ENCODE results near the gene MFSD12.

Gene MFSD12

DNA sequence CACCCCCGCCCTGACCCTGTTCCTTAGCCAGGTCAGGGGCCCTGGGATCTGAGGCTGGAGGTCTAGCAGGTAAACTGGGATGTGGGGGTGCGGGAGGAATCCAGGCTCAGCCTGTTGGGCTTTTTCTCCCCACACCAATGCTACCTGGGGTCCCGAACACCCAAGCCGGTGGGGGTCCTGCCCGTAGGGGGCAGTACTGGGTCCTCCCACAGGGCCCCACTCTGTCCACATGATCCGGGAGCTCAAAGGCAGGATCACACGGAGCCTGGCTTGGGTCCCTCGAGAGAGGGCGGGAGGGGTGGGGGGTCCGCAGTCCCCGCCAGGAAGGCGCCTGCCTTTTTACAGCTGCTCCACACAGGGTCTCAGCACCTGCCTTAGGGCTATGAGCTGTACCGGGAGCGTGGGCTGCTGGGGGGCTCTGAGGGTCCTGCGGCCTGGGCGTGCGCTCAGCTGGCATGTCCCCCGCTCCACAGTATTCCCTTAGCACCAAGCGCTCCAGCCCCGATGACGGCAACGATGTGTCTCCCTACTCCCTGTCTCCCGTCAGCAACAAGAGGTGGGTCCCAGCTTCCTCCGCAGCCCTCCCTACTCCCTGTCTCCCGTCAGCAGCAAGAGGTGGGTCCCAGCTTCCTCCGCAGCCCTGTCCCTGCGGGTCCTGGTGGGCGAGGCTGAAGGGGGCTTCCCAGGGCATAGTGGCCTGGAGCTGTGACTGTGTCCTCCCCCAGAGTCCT is 30.7 kb downstream of the MFSD12 start:
- DNase-seq (ENCODE audit: extremely low read depth in 1 of 2, low read depth in 1 of 2): no peak

DNA sequence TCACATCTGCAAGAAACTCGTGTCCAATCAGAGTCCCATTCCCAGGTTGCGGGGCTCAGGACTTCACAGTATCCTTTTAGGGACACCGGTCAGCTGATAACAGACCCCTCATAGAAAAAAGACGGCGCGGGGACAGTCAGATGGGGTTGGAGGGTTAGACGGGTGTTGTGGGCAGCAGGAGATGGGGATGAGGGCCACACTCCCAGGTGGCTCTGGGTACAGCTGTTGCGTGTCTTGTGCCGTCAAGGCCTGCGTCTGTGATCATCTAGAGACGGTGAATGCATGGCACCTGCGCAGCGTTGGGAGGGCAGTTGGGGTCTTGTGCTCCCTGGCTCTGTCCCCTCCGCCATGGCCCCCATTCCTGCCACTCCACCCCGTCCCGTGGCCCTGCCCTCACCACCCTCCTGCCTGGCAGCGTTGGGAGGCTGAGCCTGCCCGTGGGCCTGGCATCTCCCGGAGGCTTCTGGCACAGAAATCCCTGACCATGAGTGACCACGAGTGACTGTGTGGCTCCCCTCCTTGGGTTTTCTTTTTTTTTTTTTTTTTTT is 32.4 kb downstream of the MFSD12 start:
- DNase-seq (ENCODE audit: extremely low read depth in 1 of 2, low read depth in 1 of 2): no peak

DNA sequence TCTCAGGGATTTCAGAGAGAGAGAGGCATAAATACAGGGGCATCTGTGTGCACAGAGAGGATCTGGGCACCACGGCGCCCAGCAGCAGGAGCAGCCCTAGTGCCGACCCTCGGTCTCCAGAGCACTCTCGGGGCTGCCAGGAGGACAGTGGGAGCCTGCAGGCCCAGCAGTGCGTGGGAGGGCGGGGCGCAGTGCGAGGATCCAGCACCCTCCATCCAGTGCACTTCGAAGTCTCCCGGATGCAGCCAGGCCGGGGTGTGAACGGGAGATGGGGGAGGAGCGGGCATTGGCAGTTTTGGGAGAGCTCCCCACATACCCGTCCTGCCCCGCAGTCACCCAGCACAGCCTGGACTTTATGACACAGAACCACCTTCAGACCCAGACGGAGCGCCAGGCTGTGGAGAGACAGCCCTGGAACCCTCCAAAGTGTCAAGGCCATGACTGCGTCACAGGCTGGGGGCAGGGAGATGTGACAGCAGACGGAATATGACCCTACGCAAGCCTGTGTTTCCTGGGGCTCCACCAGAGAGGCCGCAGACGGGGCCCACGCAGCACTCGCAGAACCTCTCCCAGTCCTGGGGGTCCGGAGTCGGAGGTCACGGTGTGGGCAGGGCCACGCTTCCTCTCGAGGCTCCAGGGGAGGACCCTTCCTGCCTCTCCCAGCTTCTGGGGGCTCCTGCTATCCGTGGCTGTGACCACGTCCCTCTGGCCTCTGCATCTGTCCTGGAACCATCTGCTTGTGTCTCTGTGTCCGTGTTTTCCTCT is 33.1 kb downstream of the MFSD12 start:
- DNase-seq (ENCODE audit: extremely low read depth in 1 of 2, low read depth in 1 of 2): no peak

DNA sequence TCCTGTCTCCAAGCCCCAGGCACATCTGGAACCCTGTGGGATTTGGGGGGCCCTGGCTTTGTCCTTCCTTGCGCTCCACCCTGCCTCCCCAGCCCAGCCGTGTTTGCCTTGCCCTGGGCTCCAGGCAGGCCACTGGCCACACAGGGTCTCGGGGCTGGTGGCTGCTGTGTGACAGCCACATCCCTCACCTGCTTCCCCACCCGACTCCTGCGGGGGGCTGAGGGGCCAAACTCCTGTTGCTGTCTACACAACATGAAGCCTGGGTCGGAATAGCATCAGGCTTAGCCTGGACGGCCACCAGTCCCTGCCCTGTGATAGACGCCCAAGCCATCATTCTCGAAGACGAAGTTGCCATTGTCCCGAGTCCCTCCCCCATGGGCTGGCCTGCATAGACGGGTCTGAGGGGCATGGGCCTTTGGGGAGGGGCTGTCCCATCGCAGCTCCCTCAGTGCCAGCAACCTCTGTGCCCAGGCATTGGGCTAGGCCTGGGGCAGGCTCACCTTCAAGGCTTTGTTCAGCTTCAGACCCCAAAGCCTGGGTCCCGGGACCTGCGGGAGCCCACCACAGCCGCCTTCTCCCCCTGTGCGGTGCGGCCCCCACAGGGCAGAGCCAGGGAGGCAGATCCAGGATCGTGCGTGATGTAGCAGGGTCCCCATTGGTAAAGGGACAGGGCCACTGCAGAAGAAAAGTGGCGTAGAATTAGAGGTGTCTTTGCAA is 33.9 kb downstream of the MFSD12 start:
- no peak for DNase-seq (ENCODE audit: extremely low read depth in 1 of 2, low read depth in 1 of 2)

DNA sequence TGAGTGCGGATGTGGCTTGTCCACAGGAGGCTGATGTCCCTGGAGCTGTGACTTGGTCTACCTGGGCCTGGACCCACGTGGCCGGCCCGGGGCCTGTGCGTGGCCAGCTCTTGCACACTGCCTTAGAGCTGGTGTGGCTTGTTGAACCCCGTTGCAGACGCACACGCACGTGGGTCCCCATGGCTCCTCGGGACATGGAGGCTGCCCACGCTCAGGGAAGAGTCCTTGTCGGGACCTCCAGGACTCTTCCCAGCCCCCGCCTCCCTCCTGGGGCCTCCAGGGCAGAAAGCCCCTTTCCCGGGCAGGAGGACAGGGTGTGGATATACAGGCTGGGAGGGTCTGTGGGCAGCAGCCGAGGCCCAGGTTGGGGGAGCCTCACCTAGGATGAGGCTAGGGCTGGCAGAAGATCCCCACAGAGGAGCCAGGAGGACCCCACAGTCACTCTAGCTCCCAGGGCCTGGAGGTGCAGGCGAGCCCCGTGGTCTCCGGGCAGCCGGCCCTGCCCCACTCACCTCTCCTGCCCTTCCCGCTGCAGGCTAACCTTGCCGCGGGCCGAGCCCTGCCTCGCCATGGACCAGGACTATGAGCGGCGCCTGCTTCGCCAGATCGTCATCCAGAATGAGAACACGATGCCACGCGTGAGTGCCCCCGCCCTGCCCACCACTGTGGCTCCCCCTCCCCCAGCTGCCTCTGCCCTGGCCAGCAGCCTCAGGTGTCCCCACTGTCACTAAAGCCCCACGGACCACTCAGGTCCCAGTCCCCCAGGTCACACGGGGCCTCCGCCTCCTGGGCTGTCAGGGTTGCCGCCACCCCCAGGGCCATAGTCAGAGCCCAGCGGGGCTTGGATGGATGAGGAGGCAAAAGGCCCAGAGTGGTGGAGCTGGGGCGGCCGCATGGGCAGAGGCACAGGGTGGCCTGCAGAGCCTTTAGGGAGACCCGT is 34.7 kb downstream of the MFSD12 start:
- DNase-seq (ENCODE audit: extremely low read depth in 1 of 2, low read depth in 1 of 2): no peak

DNA sequence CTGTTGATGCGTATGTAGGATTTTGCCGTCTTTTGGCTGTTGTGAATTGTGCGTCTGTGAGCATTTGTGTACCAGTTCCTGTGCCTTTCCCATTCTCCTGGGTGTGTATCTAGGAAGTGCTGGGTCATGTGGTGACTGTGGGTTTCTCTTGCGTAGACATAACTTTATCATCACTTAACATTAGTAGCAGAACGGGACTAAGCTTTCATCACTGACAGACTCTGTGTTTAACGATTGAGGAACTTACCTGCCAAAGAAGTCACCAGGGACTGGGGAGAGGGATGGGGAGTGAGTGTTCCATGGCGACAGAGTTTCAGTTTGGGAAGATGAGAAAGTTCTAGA is 36.3 kb downstream of the MFSD12 start:
- no peak for DNase-seq (ENCODE audit: extremely low read depth in 1 of 2, low read depth in 1 of 2)

DNA sequence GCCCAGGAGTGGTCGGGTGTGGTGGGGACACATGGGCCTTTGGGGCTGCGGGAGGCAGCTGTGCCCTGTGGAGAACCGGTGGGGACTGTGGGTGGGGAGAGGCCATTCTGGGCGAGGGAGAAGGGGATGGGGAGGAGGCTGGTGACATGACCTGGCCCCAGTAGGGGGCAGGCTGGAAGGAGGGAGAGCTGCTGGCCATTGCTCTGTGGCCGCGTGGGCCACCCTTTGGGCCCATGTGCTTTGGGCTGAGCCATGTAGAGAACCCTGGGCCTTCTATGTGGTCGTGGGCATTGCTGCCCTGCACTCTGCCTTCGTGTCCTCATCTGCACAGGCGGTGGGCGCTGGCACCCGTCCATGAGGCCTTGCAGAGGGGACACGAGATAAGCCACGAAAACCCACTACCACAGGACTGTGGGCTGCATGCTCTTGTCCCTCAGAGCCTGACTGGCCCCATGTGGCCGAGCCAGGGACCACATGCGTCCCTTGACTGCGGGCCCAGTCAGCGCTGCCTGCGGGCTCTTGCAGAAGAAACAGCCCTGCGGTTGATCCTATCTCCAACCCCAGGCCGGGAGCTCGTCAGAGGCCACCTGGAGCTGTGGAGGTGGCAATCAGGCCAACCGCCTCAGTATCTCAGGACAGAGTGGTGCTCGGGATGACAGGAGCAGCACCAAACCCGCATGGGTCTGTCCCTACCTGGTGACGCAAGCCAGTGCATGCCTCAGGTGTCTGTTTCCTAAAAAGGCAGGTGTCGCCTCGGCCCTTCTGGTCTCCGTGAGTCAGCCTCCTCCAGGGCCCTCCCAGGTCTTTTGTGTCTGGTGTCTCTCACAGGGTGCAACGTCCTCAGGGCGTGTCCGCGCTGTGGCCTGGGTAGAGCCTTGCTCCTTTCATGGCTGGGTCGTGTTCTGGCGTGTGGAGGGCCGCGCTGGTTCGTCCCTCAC is 37.0 kb downstream of the MFSD12 start:
- DNase-seq (ENCODE audit: extremely low read depth in 1 of 2, low read depth in 1 of 2): no peak

DNA sequence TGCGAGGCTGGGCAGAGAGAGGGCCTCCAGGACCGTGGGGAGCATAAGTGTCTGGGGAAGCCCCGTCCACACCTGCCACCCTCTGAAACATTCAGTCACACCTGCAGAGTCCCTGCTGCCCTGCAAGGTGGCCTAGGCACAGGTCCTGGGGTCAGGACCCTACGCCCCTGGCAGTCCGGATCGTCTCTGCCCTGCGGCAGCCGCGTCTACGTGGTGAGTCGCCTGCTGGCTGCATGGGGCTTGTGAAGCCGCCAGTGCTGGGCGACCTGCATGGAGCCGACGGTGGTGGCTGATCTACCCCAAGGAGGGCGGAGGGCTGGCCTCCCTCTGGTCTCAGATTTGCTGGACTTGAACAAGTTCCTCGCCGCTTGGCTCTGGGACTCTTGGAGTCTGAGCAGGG is 38.3 kb downstream of the MFSD12 start:
- DNase-seq (ENCODE audit: extremely low read depth in 1 of 2, low read depth in 1 of 2): no peak

DNA sequence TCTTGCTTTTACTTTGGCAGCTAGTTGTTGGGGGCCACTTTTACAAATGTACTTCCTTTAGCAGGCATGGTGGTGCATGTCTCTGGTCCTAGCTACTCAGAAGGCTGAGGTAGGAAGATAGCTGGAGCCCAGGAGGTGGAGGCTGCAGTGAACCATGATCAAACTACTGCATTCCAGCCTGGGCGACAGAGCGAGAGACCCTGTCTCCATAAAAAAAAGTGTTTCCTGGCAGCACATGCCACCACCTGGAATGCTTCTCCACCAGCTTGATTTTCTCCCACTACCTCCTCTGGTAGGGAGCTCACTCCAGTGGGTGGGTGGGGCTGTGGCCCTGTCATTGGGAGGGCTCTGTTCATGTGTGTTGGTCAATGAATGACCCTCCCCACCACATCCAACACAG is 38.7 kb downstream of the MFSD12 start:
- no peak for DNase-seq (ENCODE audit: extremely low read depth in 1 of 2, low read depth in 1 of 2)

DNA sequence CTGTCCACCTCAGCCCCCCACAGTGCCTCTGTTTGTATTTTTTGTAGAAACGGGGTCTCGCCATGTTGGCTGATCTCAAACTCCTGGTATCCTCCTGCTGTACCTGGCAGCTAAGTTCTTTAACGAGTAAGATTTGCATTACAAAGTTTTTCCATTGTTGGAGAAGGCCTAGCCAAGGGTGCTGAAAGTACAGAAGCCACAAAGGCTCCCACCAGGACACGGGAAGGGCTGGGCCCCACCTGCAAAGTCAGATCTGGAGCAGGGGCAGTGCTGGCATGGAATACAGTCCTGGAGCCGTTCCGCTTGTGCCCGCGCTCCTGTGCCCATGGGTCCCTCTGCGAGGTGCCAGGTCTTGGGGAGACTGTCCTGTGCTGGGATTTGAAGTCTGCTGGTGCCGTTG is 39.1 kb downstream of the MFSD12 start:
- DNase-seq (ENCODE audit: extremely low read depth in 1 of 2, low read depth in 1 of 2): no peak

DNA sequence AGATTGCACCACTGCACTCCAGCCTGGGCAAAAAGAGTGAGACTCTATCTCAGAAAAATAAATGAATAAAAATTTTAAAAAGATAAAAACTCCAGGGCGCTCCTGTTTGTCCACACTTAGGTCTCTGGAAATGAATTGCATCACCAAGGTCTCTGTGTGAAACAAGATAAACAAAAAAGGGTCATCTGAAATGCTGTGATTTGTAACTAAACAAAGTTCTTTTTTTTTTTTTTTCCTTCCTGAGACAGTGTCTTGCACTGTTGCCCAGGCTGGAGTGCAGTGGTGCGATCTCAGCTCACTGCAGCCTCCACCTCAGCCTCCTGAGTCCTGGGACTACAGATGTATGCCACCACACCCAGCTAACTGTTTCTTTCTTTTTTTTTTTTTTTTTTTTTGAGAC is 39.7 kb downstream of the MFSD12 start:
- DNase-seq (ENCODE audit: extremely low read depth in 1 of 2, low read depth in 1 of 2): no peak

DNA sequence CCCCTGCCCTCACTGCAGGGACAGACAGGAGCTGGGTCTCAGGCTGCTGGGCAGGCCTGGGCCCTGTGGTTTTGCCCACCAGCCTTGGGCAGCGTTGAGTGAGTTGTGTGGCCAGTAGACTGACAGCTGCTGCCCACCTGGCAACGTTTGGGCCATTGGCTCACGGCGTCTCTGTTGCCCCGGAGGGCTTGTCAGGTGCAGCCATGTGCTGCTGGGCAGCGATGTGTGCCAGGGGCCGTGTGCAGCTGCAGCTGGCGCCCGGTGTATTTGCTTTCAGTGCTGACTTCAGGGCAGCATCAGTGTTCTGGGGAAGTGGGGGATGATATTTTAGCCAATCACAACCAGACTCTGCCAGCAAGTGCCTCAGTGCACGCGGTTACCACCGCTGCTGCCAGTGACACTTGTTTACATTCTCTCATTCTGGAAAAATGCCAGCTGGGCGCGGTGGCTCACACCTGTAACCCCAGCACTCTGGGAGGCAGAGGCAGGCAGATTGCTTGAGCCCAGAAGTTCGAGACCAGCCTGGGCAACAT is 40.6 kb downstream of the MFSD12 start:
- DNase-seq (ENCODE audit: extremely low read depth in 1 of 2, low read depth in 1 of 2): peak in 1 of 2 donors; percentile 16

DNA sequence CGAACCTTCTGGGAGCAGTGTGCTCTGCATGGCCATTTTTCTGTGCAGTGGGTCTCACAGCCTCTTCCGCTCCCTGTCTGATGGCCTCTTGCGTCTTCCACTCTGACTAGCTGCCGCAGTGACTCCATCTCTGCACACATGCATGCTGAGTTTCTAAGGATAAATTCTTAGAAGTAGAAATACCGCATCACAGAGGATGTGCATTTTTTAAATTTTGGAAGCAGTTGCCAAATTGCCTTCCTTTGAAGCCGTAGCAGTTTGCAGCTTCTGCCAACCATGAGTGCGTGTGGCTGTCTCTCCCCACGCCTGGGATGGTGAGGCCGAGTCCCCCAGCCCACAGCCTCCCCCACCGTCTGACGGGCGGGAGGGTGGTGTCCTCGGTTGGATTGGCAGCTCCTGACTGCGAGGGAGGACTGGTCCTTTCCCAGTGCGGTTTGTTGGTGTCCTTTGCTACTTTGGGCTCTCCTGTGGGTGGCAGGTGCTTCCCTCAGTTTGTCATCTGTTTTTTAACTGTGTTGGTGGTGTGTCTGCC is 41.4 kb downstream of the MFSD12 start:
- DNase-seq (ENCODE audit: extremely low read depth in 1 of 2, low read depth in 1 of 2): no peak

DNA sequence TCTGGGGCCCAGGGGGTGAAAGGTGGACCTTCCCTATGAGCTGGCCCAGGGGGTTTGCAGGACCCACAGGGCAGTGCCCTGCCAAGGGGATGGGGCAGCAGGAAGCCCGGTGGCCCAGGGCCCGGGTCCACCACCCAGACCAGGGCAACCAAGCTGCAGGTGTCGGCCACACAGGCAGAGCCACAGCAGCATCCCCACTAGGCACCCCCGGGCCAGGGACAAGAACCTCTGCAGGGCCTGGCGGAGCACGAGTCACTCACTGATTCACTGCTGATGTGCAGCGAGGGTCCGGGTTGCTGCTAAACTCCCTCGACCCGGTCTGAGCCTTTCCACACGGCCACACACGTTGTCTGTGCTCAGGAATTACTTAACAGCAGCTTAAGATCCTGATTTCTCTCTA is 42.5 kb downstream of the MFSD12 start:
- DNase-seq (ENCODE audit: extremely low read depth in 1 of 2, low read depth in 1 of 2): no peak

DNA sequence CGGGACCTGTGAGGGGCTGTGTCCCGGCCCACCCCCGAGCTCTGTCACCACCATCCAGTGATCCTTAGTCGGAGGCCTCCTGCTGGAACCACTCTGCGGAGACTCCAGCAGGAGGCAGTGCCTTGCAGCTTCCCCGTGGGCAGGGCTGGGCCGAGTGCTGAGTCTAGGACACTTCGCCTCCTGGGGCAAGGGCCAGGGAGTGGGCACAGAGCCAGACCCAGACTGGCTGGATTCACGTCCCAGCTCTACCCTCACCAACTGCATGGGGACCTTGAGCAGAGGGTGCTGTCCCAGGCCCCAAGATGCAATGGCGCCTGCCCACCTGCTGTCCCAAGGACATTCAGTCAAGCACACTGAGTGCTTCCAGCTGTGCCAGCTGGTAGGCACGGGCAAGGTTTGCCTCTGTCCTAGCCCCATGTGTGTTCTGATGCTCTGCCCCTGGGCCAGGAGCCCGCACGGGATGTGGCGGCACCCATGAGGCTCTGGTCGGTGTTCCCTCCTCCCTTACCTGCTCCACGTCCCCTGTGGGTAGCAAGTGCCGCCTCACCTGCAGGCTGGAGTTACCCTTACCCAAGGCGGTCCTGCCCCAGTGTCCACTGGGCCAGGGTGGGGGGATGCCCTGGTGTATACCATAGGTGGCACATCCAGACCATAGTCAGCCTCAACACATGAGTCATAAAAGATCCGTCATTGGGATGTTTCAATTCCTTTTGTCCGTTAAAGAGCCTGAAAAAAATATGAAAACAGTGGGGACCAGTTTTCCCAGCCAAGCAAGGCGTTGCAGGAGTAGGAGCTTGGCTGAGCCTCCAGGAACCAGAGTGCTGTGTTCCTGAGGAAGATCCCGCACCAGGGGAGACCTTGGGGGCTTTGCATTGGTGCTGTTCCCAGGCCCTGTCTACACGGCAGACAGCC is 43.9 kb downstream of the MFSD12 start:
- DNase-seq (ENCODE audit: extremely low read depth in 1 of 2, low read depth in 1 of 2): no peak

DNA sequence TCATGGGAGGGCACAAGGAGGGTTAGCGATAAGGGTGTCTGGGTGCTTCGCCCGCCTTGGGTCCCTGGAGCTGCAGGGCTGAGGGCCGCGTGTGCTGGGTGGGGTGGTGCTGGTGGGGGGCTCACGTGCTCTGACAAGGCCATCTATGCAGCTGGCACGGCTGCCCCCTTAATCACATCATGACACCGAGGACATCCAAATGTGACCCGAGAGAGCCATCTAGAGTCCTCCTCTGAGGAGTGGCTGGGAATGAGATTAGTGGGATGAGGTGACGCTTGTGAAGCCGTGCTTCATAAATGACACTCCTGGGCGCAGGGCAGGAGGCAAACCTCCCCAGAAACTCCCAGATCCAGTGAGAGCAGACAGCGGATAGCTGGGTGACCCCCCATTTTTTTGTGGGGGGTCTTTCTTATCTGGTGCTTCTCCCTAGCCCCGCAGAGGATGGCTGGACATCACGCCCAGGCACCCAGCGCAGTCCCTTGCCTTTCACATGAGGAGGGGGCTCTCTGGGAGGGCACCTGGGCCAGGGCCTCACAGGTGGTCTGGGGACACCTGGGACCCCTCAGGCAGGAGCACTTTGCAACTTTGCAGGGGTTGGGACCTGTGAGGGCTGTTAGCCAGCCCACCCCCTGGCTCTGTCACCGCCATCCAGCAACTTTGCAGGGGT is 44.7 kb downstream of the MFSD12 start:
- no peak for DNase-seq (ENCODE audit: extremely low read depth in 1 of 2, low read depth in 1 of 2)

DNA sequence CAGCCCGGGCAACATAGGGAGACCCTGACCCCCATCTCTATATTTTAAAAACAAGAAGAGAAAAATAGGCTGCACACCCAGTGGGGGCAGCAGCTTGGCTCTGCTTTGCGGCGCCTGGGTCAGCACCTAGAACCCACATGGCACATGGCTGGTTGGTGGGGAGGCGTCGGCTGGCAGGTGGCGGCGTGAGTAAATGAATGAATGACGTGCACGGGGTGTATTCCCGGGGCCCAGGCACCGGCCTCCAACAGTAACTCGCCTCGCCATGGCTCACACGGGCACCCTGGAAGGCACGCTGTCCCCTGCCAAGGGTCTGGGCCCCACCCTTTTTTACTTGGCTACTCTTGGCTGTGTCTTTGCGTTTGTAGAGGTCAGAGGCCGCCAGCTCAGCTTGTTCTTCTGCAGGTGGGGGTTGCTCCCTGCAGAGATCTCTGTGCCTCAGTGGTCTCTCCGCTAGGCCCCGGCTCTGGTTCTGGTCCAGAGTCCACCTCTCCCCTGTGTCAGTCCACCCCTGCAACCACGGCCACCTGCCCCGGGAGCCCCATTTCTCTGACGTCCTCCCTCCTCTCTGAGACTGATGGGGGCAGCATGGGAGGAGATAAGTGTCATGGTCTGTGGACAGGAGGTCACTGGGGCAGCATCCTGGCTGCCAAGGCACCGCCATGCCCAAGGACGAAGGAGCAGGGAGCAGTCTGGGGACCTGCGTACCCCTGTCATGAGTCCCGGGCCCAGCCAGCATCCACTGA is 45.7 kb downstream of the MFSD12 start:
- DNase-seq (ENCODE audit: extremely low read depth in 1 of 2, low read depth in 1 of 2): no peak
